NT2/D1 (cell line): ENCODE results near the gene PCNX4.

Experiments used
- SUZ12 ChIP-seq: IDR thresholded peaks from 2 replicates; pipeline ENCODE4 v1.6.1; 2011; ENCODE audit not compliant: insufficient read length, insufficient read depth; ENCODE audit errors: extremely low read depth
- YY1 ChIP-seq: IDR thresholded peaks from 2 replicates; pipeline ENCODE4 v1.6.1; 2011; ENCODE audit not compliant: insufficient read length, insufficient read depth
- ZNF274 ChIP-seq: IDR thresholded peaks from 2 replicates; pipeline ENCODE4 v1.6.1; 2011; ENCODE audit warnings: mild to moderate bottlenecking, low read depth, low read length

DNA sequence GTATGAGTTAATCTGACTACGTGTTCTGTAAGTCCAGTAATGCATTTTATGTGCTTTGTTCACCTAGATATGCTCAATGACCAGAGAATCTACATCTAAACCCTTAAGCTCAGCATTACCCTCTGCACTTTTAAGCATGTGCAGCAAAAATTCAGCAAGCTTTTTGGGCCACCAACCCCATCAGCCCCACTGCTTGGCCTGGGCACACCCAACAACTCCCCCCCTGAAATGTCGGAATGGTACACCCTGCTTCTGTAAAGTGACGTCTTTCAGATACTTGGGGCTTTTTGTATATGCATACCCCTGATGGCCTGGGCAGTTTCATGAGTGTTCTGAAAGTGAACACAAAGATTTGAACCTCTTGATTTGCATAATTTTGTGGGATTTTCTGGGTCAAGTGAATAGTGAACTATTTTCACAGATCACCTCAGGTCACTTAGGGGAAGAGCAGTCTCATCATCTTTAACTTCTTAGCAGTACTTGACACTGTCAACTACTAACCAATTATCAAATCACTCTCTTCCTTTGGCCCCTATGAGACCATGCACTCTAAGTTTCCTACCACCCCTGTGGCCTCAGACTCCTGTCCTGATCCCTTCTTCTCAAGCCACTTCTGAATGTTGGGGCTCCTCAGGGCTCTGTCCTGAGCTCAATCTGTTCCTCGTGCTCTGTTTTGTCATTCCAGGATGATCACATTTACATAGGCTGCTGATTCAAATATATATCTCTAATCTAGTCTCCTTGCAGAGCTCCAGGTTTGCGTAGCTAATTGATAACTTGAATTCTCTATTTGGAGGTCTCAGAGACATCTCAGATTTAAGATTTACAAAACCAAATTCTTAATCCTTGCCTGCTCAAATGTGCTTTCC is 121.0 kb downstream of the PCNX4 start:
- no peak for TF ChIP-seq YY1
- no peak for TF ChIP-seq SUZ12
- no peak for TF ChIP-seq ZNF274
